Measurements from ENCODE around the gene OR8B3. TPM values are rescaled to one million over a fixed set of nuclear protein-coding genes. Genes with fewer than 3 reads are reported as not detected.

Gene OR8B3
- total RNA-seq, 2 experiments from 2014 or later, result not detected

- POLR2A ChIA-PET, result no interaction called here
- Mint-ChIP-seq H3K9me3 (ENCODE audit: low read depth) (no peaks in the 10 kb centered on the region), H3K4me3 (no peak overlapping the region), H3K36me3 (ENCODE audit: low read depth) (no peaks in the 10 kb centered on the region), H3K27me3 (no peaks in the 10 kb centered on the region), H3K27ac (no peak overlapping the region), H3K4me1 (no peaks in the 10 kb centered on the region)
- no peak for DNase-seq
- intact Hi-C loops (cut with DNase I, micrococcal nuclease), result no loop called here
- CTCF ChIA-PET, result interaction anchor here (0.6 to 0.7 kb wide), 2 partner anchors 10 to 174 kb away, joined by 3 read pairs; no protein-coding TSS in a partner anchor
- no peak for ATAC-seq
Observed at GRCh38 chr11:124346311-124346955, 52.4 kb downstream of the OR8B3 start.

Other genes with a start within 250 kb of the OR8B3 start
- gene OR10D3, start 215.7 kb downstream of the OR8B3 start, total RNA-seq, result not detected
- not detected for gene OR8G1, start 157.9 kb downstream of the OR8B3 start, total RNA-seq
- not detected for gene OR8G5, start 142.6 kb downstream of the OR8B3 start, total RNA-seq
- gene OR8D1, start 85.1 kb downstream of the OR8B3 start, total RNA-seq, result not detected
- gene OR8D2, start 78.8 kb downstream of the OR8B3 start, total RNA-seq, result not detected
- gene OR8B2, start 14.5 kb downstream of the OR8B3 start, total RNA-seq, result not detected
- gene OR8B4, start 25.8 kb upstream of the OR8B3 start, total RNA-seq, result not detected
- gene OR8B8, start 46.7 kb upstream of the OR8B3 start, total RNA-seq, result not detected
- gene OR8B12, start 144.6 kb upstream of the OR8B3 start, total RNA-seq, result not detected
- gene OR8A1, start 171.0 kb upstream of the OR8B3 start, total RNA-seq, result not detected
- gene PANX3, start 212.4 kb upstream of the OR8B3 start, total RNA-seq, result not detected
- gene TBRG1, start 223.8 kb upstream of the OR8B3 start, total RNA-seq, result 10 to 100 TPM; 29.6 to 40.6 TPM